Measurements from ENCODE around the gene MT1B.
A peak's percentile ranks its signal among the peaks of the same experiment; 100 is the strongest.

The MT1B gene

DNA sequence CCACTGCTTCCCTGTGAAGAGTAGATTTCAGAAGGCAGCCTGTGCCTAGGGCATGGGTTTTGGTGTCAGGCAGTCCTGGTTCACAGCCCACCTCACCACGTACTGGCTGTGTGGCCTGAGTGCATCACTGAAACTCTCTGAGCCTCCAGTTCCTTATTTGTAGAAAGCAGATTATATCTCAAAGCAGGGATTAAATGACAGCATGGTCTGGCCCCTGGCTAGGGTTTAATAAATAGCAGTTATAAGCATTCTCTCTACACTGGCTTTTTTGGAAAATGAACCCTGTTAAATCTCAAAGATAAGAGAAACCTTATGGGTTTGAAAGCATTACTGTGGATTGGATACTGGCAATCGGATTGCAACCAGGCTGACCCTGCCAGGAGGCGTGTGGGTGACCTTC, 22.2 kb upstream of the MT1B start:
- Mint-ChIP-seq H3K4me3 (no peak overlapping the region), H3K27me3 (ENCODE audit: low read depth) (peaks cover 96% of the 10 kb centered on the region), H3K27ac (no peak overlapping the region), H3K36me3 (ENCODE audit: low read depth) (no peaks in the 10 kb centered on the region), H3K9me3 (no peaks in the 10 kb centered on the region), H3K4me1 (peaks cover 5% of the 10 kb centered on the region)
- TF ChIP-seq, protein P1, sequence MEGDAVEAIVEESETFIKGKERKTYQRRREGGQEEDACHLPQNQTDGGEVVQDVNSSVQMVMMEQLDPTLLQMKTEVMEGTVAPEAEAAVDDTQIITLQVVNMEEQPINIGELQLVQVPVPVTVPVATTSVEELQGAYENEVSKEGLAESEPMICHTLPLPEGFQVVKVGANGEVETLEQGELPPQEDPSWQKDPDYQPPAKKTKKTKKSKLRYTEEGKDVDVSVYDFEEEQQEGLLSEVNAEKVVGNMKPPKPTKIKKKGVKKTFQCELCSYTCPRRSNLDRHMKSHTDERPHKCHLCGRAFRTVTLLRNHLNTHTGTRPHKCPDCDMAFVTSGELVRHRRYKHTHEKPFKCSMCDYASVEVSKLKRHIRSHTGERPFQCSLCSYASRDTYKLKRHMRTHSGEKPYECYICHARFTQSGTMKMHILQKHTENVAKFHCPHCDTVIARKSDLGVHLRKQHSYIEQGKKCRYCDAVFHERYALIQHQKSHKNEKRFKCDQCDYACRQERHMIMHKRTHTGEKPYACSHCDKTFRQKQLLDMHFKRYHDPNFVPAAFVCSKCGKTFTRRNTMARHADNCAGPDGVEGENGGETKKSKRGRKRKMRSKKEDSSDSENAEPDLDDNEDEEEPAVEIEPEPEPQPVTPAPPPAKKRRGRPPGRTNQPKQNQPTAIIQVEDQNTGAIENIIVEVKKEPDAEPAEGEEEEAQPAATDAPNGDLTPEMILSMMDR (IDR thresholded peaks at IDR 0.05; ENCODE audit: unreplicated experiment in 3 of 3): no peak

DNA sequence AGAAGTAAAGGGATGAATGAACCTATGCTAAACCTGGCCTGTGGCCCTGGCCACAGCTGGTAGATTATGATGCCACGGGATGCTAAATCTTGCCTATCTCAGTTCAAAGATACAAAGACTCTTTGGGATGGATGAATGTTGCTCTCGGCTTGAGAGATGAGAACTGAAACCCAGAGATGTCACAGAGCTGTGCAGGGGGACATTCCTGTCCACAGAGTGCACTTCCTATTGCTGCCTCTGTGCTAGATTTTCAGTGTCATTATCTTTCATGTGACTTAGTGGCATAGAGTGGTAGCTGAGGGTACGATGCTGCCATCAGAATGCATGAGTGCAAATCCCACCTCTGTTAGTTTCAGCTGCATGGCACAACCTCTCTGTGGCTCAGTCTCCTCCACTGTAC, 21.6 kb upstream of the MT1B start:
- TF ChIP-seq, protein P1 (IDR thresholded peaks at IDR 0.05; ENCODE audit: unreplicated experiment in 3 of 3): no peak
- Mint-ChIP-seq H3K36me3 (ENCODE audit: low read depth) (no peaks in the 10 kb centered on the region), H3K4me3 (no peak overlapping the region), H3K27ac (no peak overlapping the region), H3K27me3 (ENCODE audit: low read depth) (peaks cover 96% of the 10 kb centered on the region), H3K4me1 (peaks cover 5% of the 10 kb centered on the region), H3K9me3 (no peaks in the 10 kb centered on the region)

DNA sequence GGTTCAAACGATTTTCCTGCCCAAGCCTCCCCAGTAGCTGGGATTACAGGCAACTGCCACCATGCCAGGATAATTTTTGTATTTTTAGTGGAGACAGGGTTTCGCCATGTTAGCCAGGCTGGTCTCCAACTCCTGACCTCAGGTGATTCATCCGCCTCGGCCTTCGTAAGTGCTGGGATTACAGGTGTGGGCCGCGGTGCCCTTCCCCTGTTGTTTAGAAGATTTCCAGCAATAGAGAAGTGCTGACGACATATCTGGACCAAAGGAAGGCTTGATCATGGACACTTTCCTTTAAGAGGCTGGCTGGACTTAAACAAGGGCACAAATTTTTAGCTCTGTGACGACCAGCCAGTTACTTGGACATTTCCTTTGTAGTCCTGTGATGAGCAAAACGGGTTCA, 20.5 kb upstream of the MT1B start:
- no peaks in the 10 kb centered on the region for H3K9me3 Mint-ChIP-seq
- peaks cover 96% of the 10 kb centered on the region for H3K27me3 Mint-ChIP-seq (ENCODE audit: low read depth)
- TF ChIP-seq, protein P1 (IDR thresholded peaks at IDR 0.05; ENCODE audit: unreplicated experiment in 3 of 3): no peak
- H3K27ac Mint-ChIP-seq: no peak overlapping the region
- peak overlapping the region; percentile 77 to 83 (median 79) for H3K4me3 Mint-ChIP-seq
- H3K36me3 Mint-ChIP-seq (ENCODE audit: low read depth): no peaks in the 10 kb centered on the region
- H3K4me1 Mint-ChIP-seq: no peaks in the 10 kb centered on the region

DNA sequence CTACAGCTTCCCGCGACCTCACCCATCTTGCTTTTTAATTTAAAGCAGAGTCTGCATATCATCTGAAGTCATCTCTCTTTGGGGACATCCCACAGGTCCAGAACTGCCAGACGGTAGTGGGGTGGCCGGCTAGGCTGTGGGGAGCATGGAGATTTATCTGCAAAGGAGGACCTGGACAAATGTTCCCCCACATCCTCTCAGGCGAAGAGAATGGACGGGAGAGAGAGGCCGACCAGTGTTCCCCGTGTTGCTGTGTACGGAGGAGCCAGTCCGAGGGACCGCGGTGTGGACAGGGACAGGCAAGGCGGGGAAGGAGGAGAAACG, 19.9 kb upstream of the MT1B start:
- Mint-ChIP-seq H3K4me1 (no peaks in the 10 kb centered on the region), H3K36me3 (ENCODE audit: low read depth) (no peaks in the 10 kb centered on the region), H3K27me3 (ENCODE audit: low read depth) (peaks cover 96% of the 10 kb centered on the region), H3K4me3 (peak overlapping the region; percentile 77 to 83 (median 79)), H3K9me3 (no peaks in the 10 kb centered on the region), H3K27ac (peak overlapping the region in 1 of 3 experiments; percentile 21)
- TF ChIP-seq, protein P1 (IDR thresholded peaks at IDR 0.05; ENCODE audit: unreplicated experiment in 3 of 3): no peak

DNA sequence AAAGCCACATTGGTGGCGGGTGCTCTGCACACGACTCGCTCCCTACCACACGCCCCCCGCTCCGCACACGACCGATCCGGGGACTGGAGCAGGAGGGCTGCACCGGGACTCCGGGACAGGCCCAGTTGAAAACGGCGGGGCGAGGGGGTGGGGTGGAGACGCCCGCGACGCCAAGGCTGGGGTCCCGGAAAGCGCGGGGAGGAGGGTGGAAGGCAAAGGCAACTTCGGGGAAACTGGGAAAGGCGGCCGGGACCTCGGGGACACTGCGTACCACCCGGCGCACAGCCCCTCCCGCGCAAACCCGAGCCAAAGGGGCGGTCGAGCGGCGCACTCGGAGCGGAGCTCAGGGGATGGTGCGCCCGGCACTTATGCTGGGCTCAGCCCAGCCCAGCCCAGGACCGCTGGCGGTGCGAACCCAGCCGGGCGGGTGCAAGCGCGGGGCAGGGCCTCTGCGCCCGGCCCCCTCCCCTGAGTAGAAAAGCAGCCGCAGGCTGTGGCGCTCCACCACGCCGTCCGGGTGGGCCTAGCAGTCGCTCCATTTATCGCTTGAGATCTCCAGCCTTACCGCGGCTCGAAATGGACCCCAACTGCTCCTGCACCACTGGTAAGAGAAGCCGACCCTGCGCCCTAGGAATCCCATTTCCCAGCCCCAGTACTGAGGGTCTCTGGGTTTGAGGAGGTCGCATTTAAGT, 19.4 kb upstream of the MT1B start, which contains the start of gene MT1M:
Gene MT1M (plus strand): TSS at position 504 of the 692 bp plus-strand sequence. CDS start 73 bp downstream, at position 577.
- TF ChIP-seq, protein P1 (IDR thresholded peaks at IDR 0.05; ENCODE audit: unreplicated experiment in 3 of 3): no peak
- H3K9me3 Mint-ChIP-seq: no peaks in the 10 kb centered on the region

DNA sequence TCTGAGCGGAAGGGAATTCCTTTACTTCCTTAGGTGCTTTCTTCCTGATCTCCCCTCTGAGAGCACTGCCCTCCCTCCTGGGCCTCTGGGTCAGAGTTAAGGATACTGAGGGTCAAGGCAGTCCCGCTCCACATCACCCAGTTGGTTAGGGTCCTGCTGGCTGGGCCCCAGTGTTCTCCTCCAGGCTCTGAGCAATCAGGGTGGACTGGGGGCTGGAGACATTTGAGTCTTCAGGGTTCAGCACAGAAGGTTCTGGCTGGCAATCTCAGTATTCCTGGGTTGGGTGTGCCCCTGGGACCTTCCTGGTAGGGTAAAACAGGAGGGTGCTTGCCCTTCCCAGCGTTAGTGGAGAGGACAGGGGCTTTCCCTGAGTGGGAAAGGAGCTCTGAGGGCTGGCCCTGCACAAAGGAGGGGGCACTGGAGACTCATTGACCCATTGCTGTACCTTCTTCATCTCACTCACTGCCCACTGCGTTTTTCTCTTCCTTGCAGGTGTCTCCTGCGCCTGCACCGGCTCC, 18.8 kb upstream of the MT1B start:
- Mint-ChIP-seq H3K27ac (no peak overlapping the region), H3K9me3 (no peaks in the 10 kb centered on the region), H3K27me3 (ENCODE audit: low read depth) (peaks cover 99% of the 10 kb centered on the region), H3K36me3 (ENCODE audit: low read depth) (no peaks in the 10 kb centered on the region), H3K4me3 (peak overlapping the region; percentile 76 to 80 (median 77)), H3K4me1 (peaks cover 2% of the 10 kb centered on the region)
- TF ChIP-seq, protein P1 (IDR thresholded peaks at IDR 0.05; ENCODE audit: unreplicated experiment in 3 of 3): no peak

More for the DNA sequence above, 19.4 kb upstream of the MT1B start, which contains the start of gene MT1M:
- H3K27ac Mint-ChIP-seq: peak within 1 kb of the TSS in 1 of 3 experiments; percentile 21
- no peaks in the 10 kb centered on the region for H3K4me1 Mint-ChIP-seq
- peak within 1 kb of the TSS; percentile 77 to 83 (median 79) for H3K4me3 Mint-ChIP-seq
- no peaks in the 10 kb centered on the region for H3K36me3 Mint-ChIP-seq (ENCODE audit: low read depth)
- peaks cover 96% of the 10 kb centered on the region for H3K27me3 Mint-ChIP-seq (ENCODE audit: low read depth)
